OCI-LY3 (cell line): Measurements from ENCODE around the gene DDO.

ENCODE experiments used
- EZH2phosphoT487 ChIP-seq: fragments of 200-600 bp; shearing (Covaris generic); IDR thresholded peaks from 2 replicates; pipeline ENCODE4 v1.6.1; 2018; ENCODE audit warnings: antibody characterized with exemption, mixed run types, low read depth
- TF ChIP-seq, protein P1 (sequence below): fragments of 200-600, 300-600 bp; sonication (generic); IDR thresholded peaks from 2 replicates; pipeline ENCODE4 v1.5.1; 2014; ENCODE audit warnings: antibody characterized with exemption, low read length, low read depth

DNA sequence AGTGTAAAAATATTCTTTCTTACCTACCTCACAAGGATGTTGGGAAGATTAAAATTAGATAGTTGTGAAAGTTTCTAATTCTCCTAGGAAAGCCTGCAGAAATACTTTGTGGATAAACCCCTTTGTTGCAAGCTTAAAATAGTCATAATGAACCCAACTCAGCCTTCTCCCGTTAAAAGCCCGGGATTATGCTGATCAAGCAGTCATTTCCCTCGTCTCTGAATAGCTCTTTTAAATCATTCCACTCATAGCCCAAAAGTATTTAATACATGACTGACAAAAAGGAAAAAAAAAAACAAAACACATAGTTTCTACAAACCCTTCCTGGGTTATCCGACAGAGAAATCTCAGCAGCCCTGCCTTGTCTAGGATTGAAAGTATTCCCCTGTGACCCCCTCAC is 46.3 kb downstream of the DDO start:
- TF ChIP-seq, protein P1, sequence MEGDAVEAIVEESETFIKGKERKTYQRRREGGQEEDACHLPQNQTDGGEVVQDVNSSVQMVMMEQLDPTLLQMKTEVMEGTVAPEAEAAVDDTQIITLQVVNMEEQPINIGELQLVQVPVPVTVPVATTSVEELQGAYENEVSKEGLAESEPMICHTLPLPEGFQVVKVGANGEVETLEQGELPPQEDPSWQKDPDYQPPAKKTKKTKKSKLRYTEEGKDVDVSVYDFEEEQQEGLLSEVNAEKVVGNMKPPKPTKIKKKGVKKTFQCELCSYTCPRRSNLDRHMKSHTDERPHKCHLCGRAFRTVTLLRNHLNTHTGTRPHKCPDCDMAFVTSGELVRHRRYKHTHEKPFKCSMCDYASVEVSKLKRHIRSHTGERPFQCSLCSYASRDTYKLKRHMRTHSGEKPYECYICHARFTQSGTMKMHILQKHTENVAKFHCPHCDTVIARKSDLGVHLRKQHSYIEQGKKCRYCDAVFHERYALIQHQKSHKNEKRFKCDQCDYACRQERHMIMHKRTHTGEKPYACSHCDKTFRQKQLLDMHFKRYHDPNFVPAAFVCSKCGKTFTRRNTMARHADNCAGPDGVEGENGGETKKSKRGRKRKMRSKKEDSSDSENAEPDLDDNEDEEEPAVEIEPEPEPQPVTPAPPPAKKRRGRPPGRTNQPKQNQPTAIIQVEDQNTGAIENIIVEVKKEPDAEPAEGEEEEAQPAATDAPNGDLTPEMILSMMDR = no peak
- TF ChIP-seq EZH2phosphoT487 = no peak
